IMR-90 (cell line): Measurements from ENCODE around the gene GUCY1A2. TPM values are rescaled to one million over a fixed set of nuclear protein-coding genes. Genes with fewer than 3 reads are reported as not detected.

ENCODE experiments used
- ATAC-seq: fragments of 200-7000 bp; cut with Tn5 transposase; 2 replicates; pipeline ENCODE4 v1.9.1; 2020; ENCODE audit warnings: low read depth, mild to moderate bottlenecking, moderate library complexity
- BruUV-seq: library from RNA; stranded (reverse); fragments of 400-500 nt; replicated peaks from 2 replicates; lab custom pipeline; 2021; lab: Mats Ljungman, UMichigan
- CTCF ChIA-PET: fragments of 300-600 bp; formaldehyde crosslinking; extraction: SDS; loops from one replicate; lab custom pipeline; 2021; ENCODE audit warnings: antibody characterized with exemption; lab: Yijun Ruan, JAX
- POLR2A ChIA-PET: fragments of 300-600 bp; sonication (Branson Sonifier 250); formaldehyde crosslinking; loops from one replicate; lab custom pipeline; 2022; ENCODE audit warnings: antibody characterized with exemption; ENCODE audit not compliant: unreplicated experiment; lab: Charles Lee
- DNase-seq: peaks from one replicate; pipeline ENCODE4 v3.0.0; 2013
- H2AFZ ChIP-seq: replicated peaks from 2 replicates; pipeline ENCODE3; 2013; ENCODE audit warnings: low read length, mild to moderate bottlenecking; ENCODE audit not compliant: poor library complexity
- H2AK5ac ChIP-seq: 2 replicates; pipeline ENCODE4 v1.6.1; 2013; ENCODE audit warnings: low read depth, low read length, inconsistent platforms
- H2AK9ac ChIP-seq: replicated peaks from 2 replicates; pipeline ENCODE3; 2013; ENCODE audit warnings: mild to moderate bottlenecking, low read depth, low read length, moderate library complexity; ENCODE audit not compliant: poor library complexity
- H2BK120ac ChIP-seq: 2 replicates; pipeline ENCODE4 v1.6.1; 2013; ENCODE audit warnings: low read depth, low read length, inconsistent platforms
- H2BK15ac ChIP-seq: 3 replicates; pipeline ENCODE4 v1.6.1; 2013; ENCODE audit warnings: low read depth, low read length, inconsistent platforms
- H2BK20ac ChIP-seq: 2 replicates; pipeline ENCODE4 v1.6.1; 2013; ENCODE audit warnings: low read depth, mild to moderate bottlenecking, inconsistent platforms, low read length, moderate library complexity
- H2BK5ac ChIP-seq: 2 replicates; pipeline ENCODE4 v1.6.1; 2013; ENCODE audit warnings: mild to moderate bottlenecking, low read depth, low read length, inconsistent platforms; ENCODE audit not compliant: poor library complexity, severe bottlenecking
- H3K14ac ChIP-seq: replicated peaks from 2 replicates; pipeline ENCODE4 v1.6.1; 2013; ENCODE audit warnings: low read depth, low read length, inconsistent platforms
- H3K18ac ChIP-seq: 2 replicates; pipeline ENCODE4 v1.6.1; 2013; ENCODE audit warnings: low read depth, low read length, control low read depth
- H3K23ac ChIP-seq: 2 replicates; pipeline ENCODE4 v1.6.1; 2013; ENCODE audit warnings: low read depth, low read length, inconsistent platforms
- H3K27ac ChIP-seq: 2 replicates; pipeline ENCODE4 v1.5.1; 2013; ENCODE audit warnings: mild to moderate bottlenecking, control low read depth, low read length; ENCODE audit not compliant: insufficient read depth
- H3K27me3 ChIP-seq: 2 replicates; pipeline ENCODE4 v1.6.1; 2013; ENCODE audit warnings: low read length; ENCODE audit not compliant: control insufficient read depth, insufficient read depth
- H3K36me3 ChIP-seq: 2 replicates; pipeline ENCODE4 v1.6.1; 2013; ENCODE audit warnings: low read length, mixed read lengths; ENCODE audit not compliant: control insufficient read depth, insufficient read depth
- H3K4ac ChIP-seq: 2 replicates; pipeline ENCODE4 v1.6.1; 2013; ENCODE audit warnings: low read depth, low read length, inconsistent platforms
- H3K4me1 ChIP-seq: 2 replicates; pipeline ENCODE4 v1.6.1; 2013; ENCODE audit warnings: low read length, mixed read lengths; ENCODE audit not compliant: control insufficient read depth, insufficient read depth
- H3K4me2 ChIP-seq: 2 replicates; pipeline ENCODE4 v1.6.1; 2013; ENCODE audit warnings: low read depth, mild to moderate bottlenecking, control low read depth, low read length, moderate library complexity
- H3K4me3 ChIP-seq: 2 replicates; pipeline ENCODE4 v1.5.1; 2013; ENCODE audit warnings: low read depth, mild to moderate bottlenecking, control low read depth, low read length, moderate library complexity; ENCODE audit not compliant: insufficient read depth
- H3K56ac ChIP-seq: 2 replicates; pipeline ENCODE4 v1.6.1; 2013; ENCODE audit warnings: low read length, inconsistent platforms; ENCODE audit not compliant: insufficient read depth; ENCODE audit errors: extremely low read depth
- H3K79me1 ChIP-seq, 2 experiments: 2 replicates each; pipeline ENCODE4 v1.6.1; 2013; ENCODE audit warnings: low read length in 2 of 2, inconsistent platforms in 1 of 2, low read depth in 1 of 2
- H3K9ac ChIP-seq: 2 replicates; pipeline ENCODE4 v1.6.1; 2013; ENCODE audit warnings: low read depth, low read length, control low read depth
- H3K9me1 ChIP-seq: 2 replicates; pipeline ENCODE4 v1.6.1; 2013; ENCODE audit warnings: low read length, inconsistent platforms; ENCODE audit not compliant: insufficient read depth
- H3K9me3 ChIP-seq: 2 replicates; pipeline ENCODE4 v1.6.1; 2013; ENCODE audit warnings: low read length; ENCODE audit not compliant: control insufficient read depth, insufficient read depth
- H4K20me1 ChIP-seq: 2 replicates; pipeline ENCODE4 v1.6.1; 2013; ENCODE audit warnings: low read length, inconsistent platforms; ENCODE audit not compliant: insufficient read depth
- H4K5ac ChIP-seq: 2 replicates; pipeline ENCODE4 v1.6.1; 2013; ENCODE audit warnings: mild to moderate bottlenecking, low read depth, low read length, control low read depth
- H4K8ac ChIP-seq, 2 experiments: 2 replicates each; pipeline ENCODE4 v1.6.1; 2013; ENCODE audit warnings: low read depth in 2 of 2, low read length in 2 of 2, control low read depth in 1 of 2, inconsistent platforms in 1 of 2
- H4K91ac ChIP-seq: 2 replicates; pipeline ENCODE4 v1.6.1; 2013; ENCODE audit warnings: low read depth, low read length, inconsistent platforms; ENCODE audit not compliant: insufficient read depth
- BHLHE40 ChIP-seq: fragments of 150-350 bp; IDR thresholded peaks from 2 replicates; pipeline ENCODE4 v1.6.1; 2016; ENCODE audit warnings: mild to moderate bottlenecking, low read depth, low read length
- CEBPB ChIP-seq: IDR thresholded peaks from 2 replicates; pipeline ENCODE4 v1.6.1; 2012; ENCODE audit warnings: low read depth, low read length, improper control_type of control experiment
- CHD1 ChIP-seq: IDR thresholded peaks from 2 replicates; pipeline ENCODE4 v1.6.1; 2012; ENCODE audit warnings: low read depth, low read length, improper control_type of control experiment
- FOS ChIP-seq: fragments of 150-350 bp; IDR thresholded peaks from 2 replicates; pipeline ENCODE4 v1.6.1; 2016; ENCODE audit warnings: low read depth, low read length
- MAFK ChIP-seq: IDR thresholded peaks from 2 replicates; pipeline ENCODE4 v1.6.1; 2012; ENCODE audit warnings: low read depth, low read length, improper control_type of control experiment
- MAZ ChIP-seq: IDR thresholded peaks from 2 replicates; pipeline ENCODE4 v1.6.1; 2012; ENCODE audit warnings: low read depth, mild to moderate bottlenecking, low read length, improper control_type of control experiment, moderate library complexity, borderline replicate concordance
- MXI1 ChIP-seq: IDR thresholded peaks from 2 replicates; pipeline ENCODE4 v1.6.1; 2012; ENCODE audit warnings: low read depth, mild to moderate bottlenecking, low read length, moderate library complexity, borderline replicate concordance
- NFE2L2 ChIP-seq: fragments of 150-350 bp; IDR thresholded peaks from 2 replicates; pipeline ENCODE4 v1.6.1; 2016; ENCODE audit warnings: low read depth, mild to moderate bottlenecking, low read length
- POLR2A ChIP-seq: IDR thresholded peaks from 2 replicates; pipeline ENCODE4 v1.6.1; 2012; ENCODE audit warnings: mild to moderate bottlenecking, low read depth, low read length
- RAD21 ChIP-seq: IDR thresholded peaks from 2 replicates; pipeline ENCODE4 v1.6.1; 2012; ENCODE audit warnings: low read length, improper control_type of control experiment
- RCOR1 ChIP-seq: IDR thresholded peaks from 2 replicates; pipeline ENCODE4 v1.6.1; 2012; ENCODE audit warnings: mild to moderate bottlenecking, low read length, improper control_type of control experiment; ENCODE audit not compliant: insufficient replicate concordance
- RFX5 ChIP-seq: IDR thresholded peaks from 2 replicates; pipeline ENCODE4 v1.8.0; 2012; ENCODE audit warnings: low read depth, mild to moderate bottlenecking, low read length, moderate library complexity
- SMC3 ChIP-seq: fragments of 150-350 bp; IDR thresholded peaks from 2 replicates; pipeline ENCODE4 v1.6.1; 2016; ENCODE audit warnings: low read depth, mild to moderate bottlenecking, antibody characterized with exemption, low read length, moderate library complexity
- USF2 ChIP-seq: fragments of 150-350 bp; IDR thresholded peaks from 2 replicates; pipeline ENCODE4 v1.6.1; 2017; ENCODE audit warnings: mild to moderate bottlenecking, antibody characterized with exemption, low read length, low read depth
- WGBS, 2 experiments: methylation state at CpG; one replicate each; pipeline versions ENCODE4 v1.1.5 to v1.1.7; 2013; ENCODE audit warnings: missing lambda C conversion rate in 2 of 2; ENCODE audit not compliant: insufficient read length in 1 of 2; ENCODE audit errors: extremely low coverage in 2 of 2; 5-methylcytosine and 5-hydroxymethylcytosine counted together
- dilution Hi-C: fragments of 300-500 bp; cut with HindIII; formaldehyde crosslinking; loops from one replicate; pipeline ENCODE4 v1.14.3; 2018; ENCODE audit warnings: low sequenced_read_pairs; ENCODE audit not compliant: unreplicated experiment
- in situ Hi-C: fragments of 300-500 bp; cut with MboI; formaldehyde crosslinking; loops from 3 replicates; pipeline ENCODE4 v1.14.3; 2019; ENCODE audit warnings: low sequenced_read_pairs, inconsistent platforms, mixed read lengths
- intact Hi-C: fragments of 100-400 bp; cut with micrococcal nuclease; formaldehyde crosslinking; loops from 2 replicates; pipeline ENCODE4 v1.10.0; 2022
- polyA plus RNA-seq, 3 experiments: library from polyadenylated mRNA; depleted of rRNA; stranded (reverse); fragments of >200 nt; gene quantifications; 2 replicates each; pipeline ENCODE4 v1.2.3, GENCODE V29; 2012; ENCODE audit warnings: low replicate concordance in 1 of 3
- total RNA-seq: library from RNA; depleted of rRNA; stranded (reverse); fragments of >200 nt; gene quantifications from 2 replicates; pipeline ENCODE4 v1.2.3, GENCODE V29; 2012
- TF ChIP-seq, protein P1 (sequence below): conservative IDR thresholded peaks from 2 replicates; pipeline ENCODE4 v1.5.1; 2012; ENCODE audit warnings: mild to moderate bottlenecking, low read depth, low read length, improper control_type of control experiment
- TF ChIP-seq, protein P2 (sequence below): fragments of 150-350 bp; IDR thresholded peaks from 2 replicates; pipeline ENCODE4 v1.6.1; 2016; ENCODE audit warnings: low read depth, mild to moderate bottlenecking, low read length, moderate library complexity, borderline replicate concordance

The GUCY1A2 gene
- total and polyA plus RNA-seq, 2 of the 4 experiments (the other 2 are of a cell fraction): under 0.01 to 0.03 TPM

DNA sequence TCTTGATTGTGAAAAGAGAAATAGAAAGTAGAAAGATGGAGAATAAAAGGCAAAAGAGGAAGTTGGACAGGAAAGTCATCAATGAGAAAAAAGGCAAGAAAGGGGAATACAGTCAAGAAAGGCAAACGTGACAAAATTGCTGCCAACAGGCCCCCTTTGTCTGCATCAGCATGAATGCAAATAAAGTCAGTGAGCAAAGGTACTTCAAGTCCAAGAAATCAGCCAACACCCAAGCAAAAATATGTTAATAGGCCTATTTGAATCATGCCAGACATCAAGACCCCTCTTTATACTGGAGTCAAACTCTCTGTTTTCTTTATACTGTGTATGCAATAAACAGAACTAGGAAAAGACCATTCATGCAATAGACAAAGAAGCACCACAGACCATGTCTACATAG is 34.3 kb downstream of the GUCY1A2 start:
- no peak overlapping the region for H3K14ac ChIP-seq
- H2AK5ac ChIP-seq: no peak overlapping the region
- dilution Hi-C loops: no loop called here
- no peak overlapping the region for H4K91ac ChIP-seq
- intact Hi-C loops: no loop called here
- H3K4me2 ChIP-seq: no peak overlapping the region
- no peak overlapping the region for H3K18ac ChIP-seq
- no peaks in the 10 kb centered on the region for H3K79me1 ChIP-seq
- H3K23ac ChIP-seq: no peak overlapping the region
- no TSS peak for BruUV-seq
- no peak for TF ChIP-seq BHLHE40
- TF ChIP-seq RAD21: no peak
- TF ChIP-seq, protein P1, sequence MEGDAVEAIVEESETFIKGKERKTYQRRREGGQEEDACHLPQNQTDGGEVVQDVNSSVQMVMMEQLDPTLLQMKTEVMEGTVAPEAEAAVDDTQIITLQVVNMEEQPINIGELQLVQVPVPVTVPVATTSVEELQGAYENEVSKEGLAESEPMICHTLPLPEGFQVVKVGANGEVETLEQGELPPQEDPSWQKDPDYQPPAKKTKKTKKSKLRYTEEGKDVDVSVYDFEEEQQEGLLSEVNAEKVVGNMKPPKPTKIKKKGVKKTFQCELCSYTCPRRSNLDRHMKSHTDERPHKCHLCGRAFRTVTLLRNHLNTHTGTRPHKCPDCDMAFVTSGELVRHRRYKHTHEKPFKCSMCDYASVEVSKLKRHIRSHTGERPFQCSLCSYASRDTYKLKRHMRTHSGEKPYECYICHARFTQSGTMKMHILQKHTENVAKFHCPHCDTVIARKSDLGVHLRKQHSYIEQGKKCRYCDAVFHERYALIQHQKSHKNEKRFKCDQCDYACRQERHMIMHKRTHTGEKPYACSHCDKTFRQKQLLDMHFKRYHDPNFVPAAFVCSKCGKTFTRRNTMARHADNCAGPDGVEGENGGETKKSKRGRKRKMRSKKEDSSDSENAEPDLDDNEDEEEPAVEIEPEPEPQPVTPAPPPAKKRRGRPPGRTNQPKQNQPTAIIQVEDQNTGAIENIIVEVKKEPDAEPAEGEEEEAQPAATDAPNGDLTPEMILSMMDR: no peak
- no peak for TF ChIP-seq MAZ
- no peak for TF ChIP-seq RCOR1
- no peak for TF ChIP-seq SMC3
- no peak for TF ChIP-seq MXI1
- TF ChIP-seq CEBPB: no peak
- TF ChIP-seq, protein P2, sequence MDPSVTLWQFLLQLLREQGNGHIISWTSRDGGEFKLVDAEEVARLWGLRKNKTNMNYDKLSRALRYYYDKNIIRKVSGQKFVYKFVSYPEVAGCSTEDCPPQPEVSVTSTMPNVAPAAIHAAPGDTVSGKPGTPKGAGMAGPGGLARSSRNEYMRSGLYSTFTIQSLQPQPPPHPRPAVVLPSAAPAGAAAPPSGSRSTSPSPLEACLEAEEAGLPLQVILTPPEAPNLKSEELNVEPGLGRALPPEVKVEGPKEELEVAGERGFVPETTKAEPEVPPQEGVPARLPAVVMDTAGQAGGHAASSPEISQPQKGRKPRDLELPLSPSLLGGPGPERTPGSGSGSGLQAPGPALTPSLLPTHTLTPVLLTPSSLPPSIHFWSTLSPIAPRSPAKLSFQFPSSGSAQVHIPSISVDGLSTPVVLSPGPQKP: no peak
- no peak for TF ChIP-seq CHD1
- TF ChIP-seq RFX5: no peak
- no peak for TF ChIP-seq MAFK
- TF ChIP-seq USF2: no peak
- TF ChIP-seq NFE2L2: no peak
- TF ChIP-seq POLR2A: no peak
- no peak for TF ChIP-seq FOS
- POLR2A ChIA-PET: no interaction called here
- H2BK5ac ChIP-seq: no peak overlapping the region
- no peak for DNase-seq
- H2BK120ac ChIP-seq: no peak overlapping the region
- no peaks in the 10 kb centered on the region for H3K9me3 ChIP-seq
- no peaks in the 10 kb centered on the region for H3K9me1 ChIP-seq
- H3K4ac ChIP-seq: no peak overlapping the region
- in situ Hi-C loops: no loop called here
- ATAC-seq: no peak
- no peaks in the 10 kb centered on the region for H3K4me1 ChIP-seq
- H3K4me3 ChIP-seq: no peak overlapping the region
- H3K56ac ChIP-seq: no peak overlapping the region
- no peaks in the 10 kb centered on the region for H3K36me3 ChIP-seq
- no CpG with 5 or more reads among the region's 1 CpG for WGBS, 2 experiments
- no peak overlapping the region for H2BK15ac ChIP-seq
- H2BK20ac ChIP-seq: no peak overlapping the region
- H3K9ac ChIP-seq: no peak overlapping the region
- CTCF ChIA-PET: no interaction called here
- H2AK9ac ChIP-seq: no peak overlapping the region
- H3K27me3 ChIP-seq: no peaks in the 10 kb centered on the region
- no peaks in the 10 kb centered on the region for H4K20me1 ChIP-seq
- H2AFZ ChIP-seq: no peak overlapping the region
- H3K27ac ChIP-seq: no peak overlapping the region
- no peak overlapping the region for H4K5ac ChIP-seq
- no peak overlapping the region for H4K8ac ChIP-seq
